GM12878 (cell line): ENCODE data around the gene ADD2.

ENCODE experiments used
- BCLAF1 ChIP-seq: fragments of 450-650 bp; IDR thresholded peaks from 2 replicates; pipeline ENCODE4 v1.6.1; 2017; ENCODE audit warnings: antibody characterized with exemption, mild to moderate bottlenecking, moderate library complexity
- CREM ChIP-seq: IDR thresholded peaks from 2 replicates; pipeline ENCODE4 v1.6.1; 2014; ENCODE audit warnings: antibody characterized with exemption, low read depth
- CTCF ChIP-seq, 3 experiments: IDR thresholded peaks in 2 of 3; conservative IDR thresholded peaks in 1 of 3; 2 replicates each; pipeline ENCODE4 v1.5.1; 2011; ENCODE audit warnings: low read depth in 3 of 3, low read length in 3 of 3, mild to moderate bottlenecking in 3 of 3, control low read depth in 2 of 3, moderate library complexity in 2 of 3, inconsistent platforms in 1 of 3, mixed read lengths in 1 of 3; ENCODE audit not compliant: control insufficient read depth in 2 of 3, insufficient read depth in 1 of 3; ENCODE audit errors: extremely low read depth in 1 of 3
- EZH2 ChIP-seq: IDR thresholded peaks from 2 replicates; pipeline ENCODE4 v1.6.1; 2012; ENCODE audit warnings: low read depth, mild to moderate bottlenecking, control low read depth, inconsistent platforms, low read length, borderline replicate concordance; ENCODE audit not compliant: control insufficient read depth
- POLR2A ChIP-seq: IDR thresholded peaks from 2 replicates; pipeline ENCODE4 v1.6.1; 2011; ENCODE audit warnings: low read depth, mild to moderate bottlenecking, low read length
- RAD21 ChIP-seq: IDR thresholded peaks from 2 replicates; pipeline ENCODE4 v1.6.1; 2011; ENCODE audit warnings: mild to moderate bottlenecking, low read depth, low read length, moderate library complexity; ENCODE audit not compliant: insufficient read depth
- RB1 ChIP-seq: fragments of 450-650 bp; formaldehyde crosslinking; IDR thresholded peaks from 2 replicates; pipeline ENCODE4 v1.6.1; 2017; ENCODE audit warnings: mild to moderate bottlenecking, borderline replicate concordance
- SMAD1 ChIP-seq: fragments of 450-650 bp; IDR thresholded peaks from 2 replicates; pipeline ENCODE4 v1.6.1; 2018; ENCODE audit warnings: mild to moderate bottlenecking, low read depth; ENCODE audit not compliant: partially characterized antibody
- SREBF1 ChIP-seq: IDR thresholded peaks from 2 replicates; pipeline ENCODE4 v1.6.1; 2012; ENCODE audit warnings: mild to moderate bottlenecking, low read length
- ZNF384 ChIP-seq: IDR thresholded peaks from 2 replicates; pipeline ENCODE4 v1.6.1; 2012; ENCODE audit warnings: low read depth, mild to moderate bottlenecking, low read length, improper control_type of control experiment, borderline replicate concordance
- ZZZ3 ChIP-seq: IDR thresholded peaks from 2 replicates; pipeline ENCODE4 v1.6.1; 2011; ENCODE audit warnings: low read depth; ENCODE audit not compliant: control insufficient read depth, insufficient read length

- no peak for TF ChIP-seq RAD21
- no peak for TF ChIP-seq RB1
- TF ChIP-seq SMAD1, result no peak
- no peak for TF ChIP-seq ZZZ3
- no peak for TF ChIP-seq BCLAF1
- no peak for TF ChIP-seq CREM
- TF ChIP-seq CTCF (IDR thresholded peaks at IDR 0.05 in 2 of 3, conservative IDR thresholded peaks at IDR 0.05 in 1 of 3; ENCODE audit: control insufficient read depth in 2 of 3, extremely low read depth in 1 of 3, insufficient read depth in 1 of 3, low read depth in 3 of 3, low read length in 3 of 3), result no peak
- TF ChIP-seq SREBF1, result no peak
- TF ChIP-seq POLR2A, result no peak
- no peak for TF ChIP-seq EZH2
- no peak for TF ChIP-seq ZNF384
Observed at GRCh38 chr2:70795164-70795995, 27.4 kb upstream of the ADD2 start.
